GM23338 (cell line): ENCODE data around the gene WT1.

Experiments
- CTCF ChIP-seq, 2 experiments: fragments of 200-600 bp in 1 of 2; sonication (generic) in 1 of 2; conservative IDR thresholded peaks; 2 replicates each; pipeline versions ENCODE4 v1.5.1 to v1.6.1; 2016 to 2017; ENCODE audit warnings: antibody characterized with exemption in 2 of 2, low read depth in 2 of 2, mild to moderate bottlenecking in 2 of 2, moderate library complexity in 1 of 2
- EZH2 ChIP-seq: fragments of 200-600 bp; sonication (generic); IDR thresholded peaks from one replicate; pipeline ENCODE4 v1.8.0; 2017; ENCODE audit warnings: antibody characterized with exemption, mild to moderate bottlenecking, low read depth; ENCODE audit not compliant: unreplicated experiment
- EZH2phosphoT487 ChIP-seq: fragments of 200-600 bp; sonication (generic); IDR thresholded peaks from one replicate; pipeline ENCODE4 v1.8.1; 2018; ENCODE audit warnings: antibody characterized with exemption; ENCODE audit not compliant: unreplicated experiment

DNA sequence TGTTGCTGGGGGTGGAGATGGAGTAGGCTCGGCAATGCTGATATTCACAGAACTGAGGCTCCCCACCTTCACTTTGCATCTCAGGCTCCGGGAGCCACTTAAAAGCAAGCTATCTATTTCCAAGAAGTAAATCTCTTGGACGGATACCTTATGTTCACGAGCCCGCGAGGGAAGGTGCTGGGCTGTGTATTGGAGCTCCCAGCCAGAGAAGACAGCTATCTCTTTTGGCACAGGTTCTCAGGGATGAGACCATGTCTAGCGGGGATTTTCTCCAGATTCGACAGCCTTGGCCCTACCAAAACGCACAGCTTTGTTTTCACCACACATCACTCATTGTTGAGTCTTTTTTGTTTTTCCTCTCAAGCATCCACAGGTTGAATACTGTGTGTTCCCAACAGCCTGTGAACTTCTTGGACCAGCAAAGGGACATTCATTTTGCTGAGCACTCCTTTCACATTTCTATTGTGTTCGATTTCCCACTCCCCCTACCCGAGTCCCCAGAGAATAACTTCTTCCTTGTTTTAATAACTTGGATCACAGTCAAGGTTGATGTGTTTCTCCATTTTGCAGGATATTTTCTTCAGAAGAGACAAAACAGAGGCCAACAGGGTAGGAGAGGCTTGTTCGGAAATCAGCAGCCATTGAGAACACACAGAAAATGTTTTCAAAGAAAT, 23.3 kb downstream of the WT1 start:
- TF ChIP-seq EZH2 = no peak
- no peak for TF ChIP-seq CTCF (conservative IDR thresholded peaks at IDR 0.05; ENCODE audit: low read depth in 2 of 2)
- TF ChIP-seq EZH2phosphoT487 = no peak
